Measurements from ENCODE around the gene TCAP.

The TCAP gene, protein sequence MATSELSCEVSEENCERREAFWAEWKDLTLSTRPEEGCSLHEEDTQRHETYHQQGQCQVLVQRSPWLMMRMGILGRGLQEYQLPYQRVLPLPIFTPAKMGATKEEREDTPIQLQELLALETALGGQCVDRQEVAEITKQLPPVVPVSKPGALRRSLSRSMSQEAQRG

DNA sequence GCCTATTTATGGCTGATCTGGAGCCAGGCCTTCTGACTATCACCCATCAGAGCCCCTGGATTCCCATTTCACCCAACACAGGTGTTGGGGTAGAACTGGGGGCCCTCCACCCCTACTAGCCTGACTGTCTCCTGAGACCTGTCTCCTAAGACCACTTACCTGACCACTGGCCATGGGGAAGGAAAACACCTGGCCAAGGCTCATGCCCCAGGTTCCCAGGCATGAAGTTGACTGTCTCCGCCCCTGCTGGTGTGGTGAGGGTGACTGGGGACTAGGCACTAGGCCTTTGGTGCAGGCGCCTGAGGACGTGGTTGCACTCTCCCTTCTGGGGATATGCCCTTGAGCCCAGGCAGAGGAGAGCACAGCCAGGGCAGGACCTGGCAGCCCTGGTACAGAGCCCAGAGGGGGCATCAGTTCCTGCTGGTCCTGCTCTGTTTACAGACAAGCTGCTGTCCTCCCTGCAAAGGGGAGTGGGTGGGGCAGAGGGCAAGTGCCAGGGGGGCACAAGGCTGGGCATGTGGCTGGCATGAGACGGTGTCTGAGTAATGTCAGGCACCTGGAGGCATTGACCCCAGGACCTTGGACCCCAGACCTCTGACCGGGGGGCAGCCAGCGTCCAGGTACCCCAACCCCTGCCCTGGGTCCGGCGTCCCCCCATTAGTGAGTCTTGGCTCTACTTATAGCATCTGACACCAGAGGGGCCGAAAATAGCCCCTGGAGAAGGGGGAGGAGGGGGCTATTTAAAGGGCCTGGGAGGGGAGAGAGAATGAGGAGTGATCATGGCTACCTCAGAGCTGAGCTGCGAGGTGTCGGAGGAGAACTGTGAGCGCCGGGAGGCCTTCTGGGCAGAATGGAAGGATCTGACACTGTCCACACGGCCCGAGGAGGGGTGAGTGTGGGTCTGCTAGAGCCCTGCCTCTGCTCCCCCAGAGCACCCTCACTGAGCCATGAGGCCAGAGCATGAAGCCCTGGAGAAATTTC, at the start of gene TCAP:
Gene TCAP (plus strand): TSS at position 769 of the 981 bp plus-strand sequence. CDS start 11 bp downstream, at position 780.
- no peak within 1 kb of the TSS for H3K4me3 Mint-ChIP-seq
- H3K9me3 Mint-ChIP-seq (ENCODE audit: low read depth) = no peaks in the 10 kb centered on the region
- H3K36me3 Mint-ChIP-seq = no peaks in the 10 kb centered on the region
- H3K4me1 Mint-ChIP-seq (ENCODE audit: low read depth) = peaks cover 28% of the 10 kb centered on the region
- peaks cover 2% of the 10 kb centered on the region for H3K27me3 Mint-ChIP-seq
- no peak within 1 kb of the TSS for H3K27ac Mint-ChIP-seq

DNA sequence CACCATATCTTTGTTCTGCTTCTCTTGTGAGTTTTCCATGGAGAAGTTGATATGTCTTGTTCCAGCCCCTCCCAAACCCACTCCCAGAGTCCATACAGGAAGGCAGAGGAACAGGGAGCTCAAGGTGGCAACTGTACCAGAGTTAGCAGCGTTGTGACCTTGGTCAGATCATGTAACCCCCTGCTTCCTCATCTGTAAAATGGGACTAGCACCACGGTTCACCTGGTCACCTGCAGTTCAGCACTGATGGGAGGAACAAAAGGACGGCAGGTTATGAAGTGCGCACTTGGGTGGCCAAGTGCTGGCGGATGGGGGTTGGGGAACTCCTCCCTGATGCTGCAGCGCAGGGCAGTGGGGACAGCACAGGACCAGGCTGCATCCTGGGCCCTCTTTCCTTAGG, 49.7 kb upstream of the TCAP start:
- peaks cover 3% of the 10 kb centered on the region for H3K27me3 Mint-ChIP-seq
- no peak overlapping the region for H3K27ac Mint-ChIP-seq
- no peaks in the 10 kb centered on the region for H3K36me3 Mint-ChIP-seq
- H3K4me3 Mint-ChIP-seq = no peak overlapping the region
- no peaks in the 10 kb centered on the region for H3K4me1 Mint-ChIP-seq (ENCODE audit: low read depth)
- no peaks in the 10 kb centered on the region for H3K9me3 Mint-ChIP-seq (ENCODE audit: low read depth)

DNA sequence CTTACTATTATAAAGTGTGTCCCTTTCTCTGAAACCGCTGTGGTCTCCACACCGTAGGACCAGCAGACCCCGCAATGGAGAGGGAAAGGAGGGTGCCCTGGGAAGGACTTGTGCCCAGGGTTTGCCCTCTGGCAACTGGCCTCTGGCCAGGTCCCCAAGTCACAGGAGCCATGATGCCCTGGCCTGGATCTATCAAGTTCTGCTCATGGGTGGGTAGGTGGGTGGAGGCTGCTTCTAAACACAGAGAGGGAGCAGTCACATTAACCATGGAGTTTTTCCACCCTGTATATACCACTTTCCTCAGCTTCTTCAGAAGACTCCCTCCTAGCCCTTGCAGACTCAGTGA, 48.1 kb upstream of the TCAP start:
- Mint-ChIP-seq H3K27me3 (no peaks in the 10 kb centered on the region), H3K9me3 (ENCODE audit: low read depth) (no peaks in the 10 kb centered on the region), H3K4me1 (ENCODE audit: low read depth) (peaks cover 2% of the 10 kb centered on the region), H3K4me3 (peak overlapping the region; percentile 66), H3K27ac (peak overlapping the region; percentile 41), H3K36me3 (no peaks in the 10 kb centered on the region)

DNA sequence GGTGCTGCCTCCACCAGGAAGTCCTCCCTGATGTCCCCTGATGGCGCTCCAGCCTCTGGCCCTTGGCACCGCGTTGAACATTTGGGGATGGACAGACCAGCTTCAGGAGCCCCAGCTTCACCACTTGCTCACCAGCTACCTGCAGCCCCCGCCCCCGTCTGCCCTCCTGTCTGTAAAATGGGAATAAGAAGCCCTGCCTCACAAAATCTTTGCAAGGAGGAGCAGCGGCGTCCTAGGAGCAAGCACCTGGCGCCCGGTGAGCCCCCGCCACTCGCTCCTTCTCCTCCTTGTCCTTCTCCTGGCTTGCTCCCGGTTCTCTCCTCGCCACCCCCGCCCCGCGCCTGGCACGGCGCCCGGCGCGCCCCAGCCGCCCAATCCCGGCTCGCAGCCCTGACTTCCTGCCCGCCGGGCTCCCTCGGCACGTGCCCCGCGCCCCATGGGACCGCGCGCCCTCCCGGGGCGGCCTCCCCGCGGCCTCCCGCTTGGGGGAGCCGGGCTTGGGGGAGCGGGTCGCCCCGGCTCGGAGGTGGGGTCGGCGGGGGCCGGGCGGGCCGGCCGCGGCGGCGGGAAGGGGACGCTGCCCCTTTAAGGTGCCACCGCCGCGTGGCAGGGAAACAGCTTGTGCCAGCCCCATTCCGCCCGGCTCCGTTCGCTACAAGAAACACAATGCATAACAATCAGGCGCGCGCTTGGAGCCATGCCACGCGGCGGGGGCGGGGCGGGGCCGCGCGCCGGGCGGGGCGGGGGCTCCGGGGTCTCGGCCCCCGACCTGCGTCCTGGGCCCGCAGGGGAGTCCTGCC, 47.5 kb upstream of the TCAP start:
- no peaks in the 10 kb centered on the region for H3K9me3 Mint-ChIP-seq (ENCODE audit: low read depth)

DNA sequence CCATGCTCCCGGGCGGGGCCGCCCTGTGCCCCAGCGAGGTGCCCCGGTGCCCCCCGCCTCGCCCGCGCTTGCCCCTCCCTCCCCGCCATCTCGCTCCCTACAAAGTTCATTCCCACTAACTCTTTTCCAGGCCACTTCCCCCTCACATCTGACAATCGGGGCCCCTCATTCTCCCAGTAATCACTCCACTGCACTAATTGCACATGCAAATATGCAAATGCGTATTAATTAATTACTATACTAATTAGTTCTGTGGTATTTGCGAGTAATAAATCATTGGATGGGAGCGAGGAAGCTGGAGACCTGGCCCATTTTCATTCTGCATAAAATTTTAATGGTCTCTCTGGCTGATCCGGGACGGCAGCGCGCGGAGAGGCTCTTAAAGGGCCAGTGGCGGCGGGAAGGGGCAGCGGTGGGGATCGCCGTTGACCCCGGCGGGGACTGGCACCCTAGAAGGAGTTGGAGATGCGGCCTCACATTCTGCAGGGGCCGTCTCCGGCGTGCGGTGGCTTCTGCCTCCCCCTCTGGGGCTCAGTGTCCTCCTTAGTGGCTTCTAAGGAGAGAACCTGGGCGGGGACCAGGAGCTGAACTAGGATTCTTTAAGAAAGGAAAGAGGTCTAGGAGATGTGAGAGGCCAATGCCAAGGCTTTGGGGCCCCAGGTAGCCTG, 46.8 kb upstream of the TCAP start:
- Mint-ChIP-seq H3K4me3 (peak overlapping the region; percentile 82), H3K36me3 (no peaks in the 10 kb centered on the region), H3K27me3 (no peaks in the 10 kb centered on the region), H3K4me1 (ENCODE audit: low read depth) (peaks cover 7% of the 10 kb centered on the region), H3K27ac (peak overlapping the region; percentile 78), H3K9me3 (ENCODE audit: low read depth) (no peaks in the 10 kb centered on the region)

More for the DNA sequence above, 47.5 kb upstream of the TCAP start:
- H3K4me1 Mint-ChIP-seq (ENCODE audit: low read depth) = peaks cover 6% of the 10 kb centered on the region
- peak overlapping the region; percentile 82 for H3K4me3 Mint-ChIP-seq
- H3K27me3 Mint-ChIP-seq = no peaks in the 10 kb centered on the region
- H3K27ac Mint-ChIP-seq = peak overlapping the region; percentile 41
- H3K36me3 Mint-ChIP-seq = no peaks in the 10 kb centered on the region

DNA sequence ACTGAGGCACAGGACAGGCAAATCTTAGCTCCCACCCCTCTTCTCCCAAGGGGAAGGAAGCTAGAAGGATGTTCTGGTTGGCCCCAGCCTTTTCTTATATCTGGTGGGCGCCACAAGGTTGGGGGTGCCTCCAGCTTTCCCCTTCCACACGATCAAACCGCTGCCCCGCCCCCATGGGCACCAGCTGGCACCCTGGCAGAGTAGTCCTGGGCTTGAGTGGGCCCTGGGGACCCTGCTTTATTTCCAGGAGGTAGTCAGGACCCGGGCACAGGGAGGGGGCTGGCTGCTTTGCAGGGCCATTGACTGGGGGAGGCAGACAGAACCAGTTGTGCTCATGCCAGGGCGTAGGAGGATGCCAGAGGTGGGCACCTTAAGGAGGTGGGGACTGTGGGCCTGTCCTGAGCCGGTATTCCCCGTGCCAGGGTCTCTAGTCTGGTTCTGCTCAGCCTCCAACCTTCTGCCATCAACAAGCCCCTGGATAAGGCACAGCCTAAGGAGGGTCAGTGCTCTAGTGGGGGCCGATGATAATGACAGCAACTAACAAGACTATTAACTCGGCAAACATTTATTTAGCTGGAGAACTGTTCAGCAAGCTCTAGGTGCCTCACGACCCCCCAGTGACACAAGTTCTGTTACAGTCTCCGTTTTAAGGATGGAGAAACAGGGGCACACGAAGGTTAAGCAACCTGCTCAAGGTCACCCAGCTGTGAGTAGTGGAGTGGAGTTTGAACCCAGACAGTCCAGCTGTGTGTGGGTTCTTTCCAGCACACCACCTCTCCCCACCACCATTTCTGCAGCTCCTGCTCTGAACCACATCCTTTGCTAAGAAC, 46.0 kb upstream of the TCAP start:
- H3K4me3 Mint-ChIP-seq = peak overlapping the region; percentile 44
- no peaks in the 10 kb centered on the region for H3K9me3 Mint-ChIP-seq (ENCODE audit: low read depth)
- H3K4me1 Mint-ChIP-seq (ENCODE audit: low read depth) = peaks cover 11% of the 10 kb centered on the region
- no peak overlapping the region for H3K27ac Mint-ChIP-seq
- H3K27me3 Mint-ChIP-seq = no peaks in the 10 kb centered on the region
- H3K36me3 Mint-ChIP-seq = no peaks in the 10 kb centered on the region

DNA sequence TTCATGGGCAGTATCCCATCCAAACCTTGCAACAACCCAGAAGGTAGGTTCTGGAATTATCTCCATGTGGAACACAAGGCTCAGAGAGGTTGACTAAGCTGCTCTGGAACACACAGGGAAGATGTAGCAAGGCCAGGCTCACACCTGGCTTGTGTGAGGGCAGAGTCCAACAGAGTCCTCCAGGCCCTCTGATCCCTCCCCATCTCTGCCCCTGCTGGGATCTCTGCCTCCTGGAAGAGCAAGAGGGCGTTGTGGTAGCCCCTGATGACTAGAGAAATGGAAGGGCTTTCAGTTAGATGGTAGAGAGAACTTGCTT, 45.4 kb upstream of the TCAP start:
- Mint-ChIP-seq H3K9me3 (ENCODE audit: low read depth) (no peaks in the 10 kb centered on the region), H3K27ac (no peak overlapping the region), H3K4me3 (no peak overlapping the region), H3K36me3 (no peaks in the 10 kb centered on the region), H3K27me3 (no peaks in the 10 kb centered on the region), H3K4me1 (ENCODE audit: low read depth) (peaks cover 11% of the 10 kb centered on the region)

DNA sequence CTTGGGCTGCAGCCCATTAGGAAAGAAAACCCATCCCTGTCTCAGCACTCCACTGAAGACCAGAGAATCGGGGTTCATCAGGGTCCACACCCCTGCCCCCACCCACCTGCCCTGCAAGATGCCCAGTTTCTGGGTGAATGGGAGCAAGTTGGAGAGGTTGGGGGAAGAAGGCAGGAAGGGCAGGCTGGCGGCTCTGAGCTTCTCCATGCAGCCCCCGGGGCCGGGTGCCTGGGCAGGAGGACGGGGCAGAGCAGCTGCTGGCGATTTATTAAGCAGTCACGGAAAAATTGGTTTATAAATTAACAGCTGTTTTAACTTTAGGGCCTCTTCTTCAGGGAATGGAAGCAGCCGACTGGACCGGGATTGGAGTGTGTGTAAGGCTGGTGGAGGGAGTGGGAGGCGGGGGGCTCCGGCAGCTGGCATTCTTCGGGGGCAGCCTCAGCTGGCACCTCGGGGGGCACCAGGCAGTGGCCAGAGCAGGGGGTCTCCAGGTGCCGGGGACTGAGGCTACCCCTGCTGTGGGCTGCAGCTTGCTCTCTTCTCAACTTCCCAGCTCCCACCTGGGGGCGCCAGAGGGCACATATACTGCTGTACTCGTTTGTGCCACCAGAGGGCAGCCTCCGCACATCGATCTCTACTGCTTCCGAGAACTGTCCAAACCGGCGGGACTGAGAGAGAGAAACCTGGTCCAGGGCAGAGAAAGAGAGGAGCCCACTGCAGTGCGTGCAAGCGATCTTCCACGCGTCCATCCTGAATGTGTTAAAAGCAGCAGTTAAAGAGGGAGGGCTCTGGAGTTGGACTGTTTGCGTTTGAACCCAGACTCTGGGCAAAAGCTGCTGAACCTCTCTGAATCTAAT, 43.4 kb upstream of the TCAP start:
- peaks cover 1% of the 10 kb centered on the region for H3K27me3 Mint-ChIP-seq
- H3K36me3 Mint-ChIP-seq = no peaks in the 10 kb centered on the region
- H3K9me3 Mint-ChIP-seq (ENCODE audit: low read depth) = no peaks in the 10 kb centered on the region
- H3K27ac Mint-ChIP-seq = no peak overlapping the region
- H3K4me1 Mint-ChIP-seq (ENCODE audit: low read depth) = peaks cover 18% of the 10 kb centered on the region
- H3K4me3 Mint-ChIP-seq = peak overlapping the region; percentile 70

DNA sequence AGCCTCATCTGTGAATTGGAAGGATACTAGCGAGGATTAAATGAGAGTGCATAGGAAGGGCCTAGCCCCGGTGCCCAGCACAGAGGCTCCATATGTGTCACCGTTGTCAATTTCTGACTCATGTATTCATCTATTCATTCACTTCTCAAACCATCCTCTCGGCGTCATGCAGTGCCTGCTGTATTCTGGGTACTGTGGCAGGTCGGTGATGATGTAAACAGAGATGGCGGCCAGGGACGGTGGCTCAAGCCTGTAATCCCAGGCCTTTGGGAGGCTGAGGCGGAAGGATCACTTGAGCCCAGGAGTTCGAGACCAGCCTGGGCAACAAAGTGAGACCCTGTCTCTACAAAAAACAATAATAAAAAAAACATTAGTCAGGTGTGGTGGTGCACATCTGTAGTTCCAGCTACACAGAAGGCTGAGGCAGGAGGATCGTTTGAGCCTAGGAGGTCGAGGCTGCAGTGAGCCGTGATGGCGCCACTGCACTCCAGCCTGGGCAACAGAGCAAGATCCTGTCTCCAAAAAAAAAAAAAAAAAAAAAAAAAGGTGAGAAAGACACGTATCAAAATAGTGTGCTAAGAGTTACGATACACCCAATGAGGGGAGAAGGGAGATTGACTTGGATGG, 42.7 kb upstream of the TCAP start:
- Mint-ChIP-seq H3K9me3 (ENCODE audit: low read depth) (no peaks in the 10 kb centered on the region), H3K27ac (no peak overlapping the region), H3K4me3 (peak overlapping the region; percentile 70), H3K4me1 (ENCODE audit: low read depth) (peaks cover 20% of the 10 kb centered on the region), H3K36me3 (no peaks in the 10 kb centered on the region), H3K27me3 (peaks cover 1% of the 10 kb centered on the region)

DNA sequence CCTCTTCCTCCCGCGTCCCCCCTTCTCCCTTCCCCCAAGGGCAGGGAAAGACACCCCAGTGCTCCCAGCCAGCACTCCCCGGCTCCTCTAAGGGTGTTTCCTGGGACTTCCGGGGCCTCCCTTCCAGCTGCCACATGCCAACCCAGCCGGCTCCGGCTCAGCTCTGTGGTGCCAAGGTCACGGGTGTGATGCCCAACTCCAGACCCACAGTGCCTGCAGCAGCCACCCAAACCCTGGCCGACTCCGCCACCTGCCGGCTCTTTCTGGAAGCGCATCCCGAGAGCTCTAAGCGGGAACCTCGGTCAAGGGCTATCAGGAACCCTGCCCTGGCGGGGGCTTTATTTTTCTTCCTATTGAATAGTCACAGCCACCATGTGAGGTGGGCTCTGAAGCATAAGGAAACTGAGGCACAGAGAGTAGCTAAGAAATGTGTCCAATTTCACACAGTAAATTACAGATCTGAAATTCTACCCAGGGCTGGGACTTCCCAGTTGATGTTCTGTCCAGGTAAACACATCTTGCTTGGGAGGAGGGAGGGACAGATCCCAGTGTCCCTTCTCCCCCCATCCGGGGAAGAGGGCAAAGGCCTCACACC, 41.7 kb upstream of the TCAP start:
- Mint-ChIP-seq H3K4me3 (no peak overlapping the region), H3K9me3 (ENCODE audit: low read depth) (no peaks in the 10 kb centered on the region), H3K36me3 (no peaks in the 10 kb centered on the region), H3K27ac (no peak overlapping the region), H3K27me3 (peaks cover 1% of the 10 kb centered on the region), H3K4me1 (ENCODE audit: low read depth) (peaks cover 20% of the 10 kb centered on the region)

DNA sequence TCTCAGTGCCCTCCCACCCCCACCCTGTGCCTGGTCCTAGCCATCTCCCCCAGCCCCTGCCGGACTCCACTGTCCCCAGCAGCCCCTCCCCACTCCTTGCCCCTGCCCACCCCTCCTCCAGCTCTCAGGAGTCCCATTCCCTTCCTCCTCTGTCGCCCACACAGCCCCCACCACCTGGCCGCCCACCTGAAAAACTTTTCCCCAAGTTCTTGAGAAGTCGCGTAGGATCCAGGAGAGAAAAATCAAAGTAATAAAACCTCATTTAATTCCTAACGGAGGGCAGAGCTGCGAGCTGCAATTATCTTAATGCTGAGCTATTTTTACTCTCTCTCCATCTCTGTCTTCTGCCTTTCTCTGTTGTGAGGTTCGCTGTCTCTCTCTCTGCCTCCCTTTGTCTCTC, 40.8 kb upstream of the TCAP start:
- peaks cover 20% of the 10 kb centered on the region for H3K4me1 Mint-ChIP-seq (ENCODE audit: low read depth)
- no peaks in the 10 kb centered on the region for H3K9me3 Mint-ChIP-seq (ENCODE audit: low read depth)
- no peak overlapping the region for H3K4me3 Mint-ChIP-seq
- peaks cover 4% of the 10 kb centered on the region for H3K27me3 Mint-ChIP-seq
- H3K36me3 Mint-ChIP-seq = no peaks in the 10 kb centered on the region
- no peak overlapping the region for H3K27ac Mint-ChIP-seq

DNA sequence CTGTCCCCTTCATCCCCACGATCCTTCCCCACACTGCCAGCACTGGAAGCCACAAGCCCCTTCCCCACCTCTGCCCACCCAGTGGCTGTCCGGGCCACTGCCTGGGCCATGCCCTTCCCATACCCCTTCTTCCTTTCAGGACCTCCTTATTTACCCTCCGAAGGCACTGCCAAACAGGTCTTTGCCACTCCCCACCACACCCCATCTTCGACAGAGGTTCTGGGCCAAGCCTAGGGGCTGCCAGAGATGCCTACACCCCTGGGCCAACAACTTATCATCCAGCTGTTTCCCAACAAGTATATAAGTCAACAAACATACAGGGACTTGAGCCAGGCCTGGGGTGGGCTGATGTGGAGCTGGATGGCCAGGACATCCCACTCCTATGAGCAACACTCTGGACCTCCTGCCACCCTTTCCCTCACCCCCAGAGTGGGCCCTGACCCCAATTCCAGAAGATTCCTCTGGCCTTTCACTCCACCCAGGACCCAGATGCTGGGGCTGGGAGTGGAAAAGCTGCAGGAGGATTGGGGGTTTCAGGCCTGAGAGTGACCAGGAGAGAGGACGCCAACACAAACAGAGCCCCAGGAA, 39.9 kb upstream of the TCAP start:
- Mint-ChIP-seq H3K9me3 (ENCODE audit: low read depth) (no peaks in the 10 kb centered on the region), H3K4me3 (peak overlapping the region; percentile 44), H3K36me3 (no peaks in the 10 kb centered on the region), H3K27me3 (peaks cover 4% of the 10 kb centered on the region), H3K27ac (no peak overlapping the region), H3K4me1 (ENCODE audit: low read depth) (peaks cover 20% of the 10 kb centered on the region)
